ENCODE data around the gene PCCA.
"Not testable (repeated sequence)": the region's sequence is repeated elsewhere in the genome, so short reads cannot be mapped to it uniquely, and the experiment has no call there.

The PCCA gene

DNA sequence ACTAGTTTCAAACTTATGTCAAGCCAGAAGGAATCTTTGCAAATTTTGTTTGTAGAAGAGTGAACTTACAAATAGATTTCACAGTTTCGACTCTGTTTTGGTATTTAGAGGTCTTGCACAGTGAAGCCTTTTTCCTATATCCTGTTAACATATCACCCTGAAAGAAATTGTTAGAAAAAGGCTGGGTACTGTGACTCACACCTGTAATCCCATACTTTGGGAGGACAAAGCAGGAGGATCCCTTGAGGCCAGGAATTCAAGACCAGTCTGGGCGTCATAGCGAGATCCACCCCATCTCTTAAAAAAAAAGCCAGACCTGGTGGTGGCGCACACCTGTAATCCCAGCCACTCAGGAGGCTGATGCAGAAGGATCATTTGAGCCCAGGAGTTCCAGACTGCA is 275.7 kb downstream of the PCCA start:
- no peak for DNase-seq

DNA sequence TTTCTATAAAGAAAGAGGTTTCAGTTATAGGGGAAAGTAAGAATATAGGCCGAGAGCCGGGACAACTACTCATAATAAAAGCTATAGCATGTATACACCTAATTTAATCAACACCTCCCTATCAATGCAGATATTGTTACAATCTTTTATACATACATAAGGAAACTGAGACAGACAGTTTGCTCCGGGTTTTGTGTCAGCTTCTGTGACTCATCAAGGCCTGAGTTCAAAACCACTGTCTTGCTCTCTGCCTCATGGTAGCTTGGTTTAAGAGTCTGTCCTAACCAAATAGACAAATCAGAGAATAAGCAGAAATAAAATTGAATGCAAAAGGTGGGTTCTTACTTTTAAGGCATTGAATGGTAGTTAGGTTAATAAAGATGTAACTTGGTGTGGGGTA is 276.8 kb downstream of the PCCA start:
- no peak for DNase-seq

DNA sequence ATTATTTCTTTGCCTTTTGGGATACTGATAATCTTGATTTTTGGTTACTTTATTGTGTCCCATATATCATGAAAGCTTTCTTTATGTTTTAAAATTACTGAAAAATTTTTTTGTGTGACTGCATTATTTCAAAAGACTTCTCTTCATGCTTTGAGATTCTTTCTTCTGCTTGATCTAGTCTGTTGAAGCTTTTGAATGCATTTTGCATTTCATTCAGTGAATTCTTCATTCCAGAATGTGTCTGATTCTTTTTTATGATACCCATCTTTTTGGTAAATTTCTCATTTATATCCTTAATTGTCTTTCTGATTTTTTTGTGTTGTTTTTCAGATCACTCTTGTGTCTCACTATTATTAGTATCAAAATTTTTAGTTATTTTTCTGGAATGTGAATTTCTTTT is 289.6 kb downstream of the PCCA start:
- no peak for DNase-seq

DNA sequence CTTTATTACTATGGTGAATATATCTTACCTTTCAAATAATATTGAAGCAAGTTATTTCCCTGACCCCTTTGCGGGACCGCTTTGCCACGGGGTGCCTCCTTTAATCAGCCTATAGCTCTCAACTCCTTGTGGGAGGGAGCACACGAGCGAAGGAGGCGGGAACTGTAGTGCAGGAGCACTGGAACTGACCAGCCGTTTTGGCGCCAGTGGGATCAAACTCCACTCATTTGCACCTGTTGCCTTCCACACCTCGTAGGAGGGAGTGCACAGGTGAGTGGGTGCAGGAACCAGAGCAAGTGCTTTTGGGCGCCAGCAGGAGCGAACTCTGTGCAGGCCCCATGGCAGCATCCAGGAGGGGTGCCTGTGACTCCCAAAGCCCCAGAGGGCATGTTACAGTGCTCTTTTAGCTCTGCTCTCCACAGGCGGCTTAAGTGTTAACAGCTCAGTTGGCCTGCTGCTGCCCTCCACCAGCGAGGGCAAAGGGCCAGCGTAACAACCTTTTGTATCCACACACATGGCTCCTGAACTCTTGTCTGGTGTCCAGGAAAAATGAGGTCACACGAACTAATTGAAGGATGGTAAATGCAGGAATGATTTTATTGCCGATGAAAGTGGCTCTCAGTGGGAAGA is 292.8 kb downstream of the PCCA start:
- no peak for DNase-seq

DNA sequence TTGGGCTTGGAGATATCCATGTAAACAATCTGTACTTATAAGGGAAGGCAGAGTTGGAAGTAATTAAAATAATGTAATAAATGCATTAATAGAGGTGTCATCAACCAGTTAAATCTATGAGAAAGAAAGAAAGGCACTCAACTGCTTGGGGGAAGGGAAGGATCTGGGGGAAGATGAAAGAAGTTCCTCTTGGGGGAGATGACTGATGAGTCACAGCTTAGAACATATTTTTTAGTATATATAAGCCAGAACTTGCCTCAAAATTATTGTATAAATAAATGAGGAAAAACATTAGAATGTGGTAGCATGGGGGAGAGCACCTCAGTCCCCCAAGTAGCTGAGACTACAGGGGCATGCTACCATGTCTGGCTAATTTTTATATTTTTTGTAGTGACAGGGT is 293.9 kb downstream of the PCCA start:
- DNase-seq = no peak

DNA sequence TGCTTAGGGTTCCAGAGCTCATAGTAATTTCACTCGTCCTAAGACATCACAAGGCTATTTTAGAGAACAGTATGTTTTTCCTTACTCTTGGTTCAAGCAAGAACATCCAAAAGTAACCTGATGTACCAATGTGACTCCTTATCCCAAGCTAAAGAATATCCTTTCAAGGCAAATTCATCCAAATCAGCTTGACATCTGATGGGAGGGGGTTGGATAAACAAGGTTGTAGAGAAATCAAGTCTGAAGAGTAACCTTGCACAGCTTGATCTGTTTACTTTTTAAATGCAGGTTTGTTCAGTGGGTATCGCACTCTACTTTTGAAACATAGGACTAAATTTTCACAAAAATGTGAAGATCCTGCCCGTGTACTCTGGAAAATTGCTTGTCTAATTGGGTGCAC is 298.5 kb downstream of the PCCA start:
- no peak for DNase-seq

DNA sequence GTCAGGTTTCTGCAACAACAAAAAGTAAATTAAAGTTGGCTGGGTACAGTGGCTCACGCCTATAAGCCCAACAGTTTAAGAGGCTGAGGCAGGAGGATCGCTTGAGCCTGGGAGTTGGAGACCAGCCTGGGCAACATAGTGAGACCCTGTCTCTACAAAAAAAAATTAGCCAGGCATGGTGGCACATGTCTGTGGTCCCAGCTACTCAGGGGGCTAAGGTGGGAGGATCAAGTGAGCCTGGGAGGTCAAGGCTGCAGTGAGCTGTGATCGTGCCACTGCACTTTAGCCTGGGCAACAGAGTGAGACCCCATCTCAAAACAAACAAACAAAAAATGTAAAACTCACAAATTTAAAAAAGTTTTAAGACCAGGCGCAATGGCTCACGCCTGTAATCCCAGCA is 299.3 kb downstream of the PCCA start:
- DNase-seq = not testable (repeated sequence)

DNA sequence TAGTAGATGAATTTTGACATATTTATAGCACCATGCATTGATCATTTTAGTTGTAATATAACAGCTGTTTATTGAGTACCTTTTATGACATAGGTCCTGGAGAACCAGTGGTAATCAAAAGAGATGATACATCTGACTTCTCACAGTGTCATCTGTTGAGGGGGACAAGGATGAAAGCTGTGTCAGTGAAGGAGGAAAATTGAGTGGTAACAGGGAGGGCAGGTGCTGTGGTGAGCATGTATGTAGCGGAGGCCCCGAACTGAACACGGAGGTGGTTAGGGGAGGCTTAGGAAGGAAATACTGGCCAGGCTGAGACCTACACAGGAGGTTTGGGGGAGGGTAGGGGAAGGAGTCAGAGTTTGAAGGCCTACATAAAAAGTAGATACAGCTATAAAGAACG is 300.0 kb downstream of the PCCA start:
- DNase-seq = no peak

DNA sequence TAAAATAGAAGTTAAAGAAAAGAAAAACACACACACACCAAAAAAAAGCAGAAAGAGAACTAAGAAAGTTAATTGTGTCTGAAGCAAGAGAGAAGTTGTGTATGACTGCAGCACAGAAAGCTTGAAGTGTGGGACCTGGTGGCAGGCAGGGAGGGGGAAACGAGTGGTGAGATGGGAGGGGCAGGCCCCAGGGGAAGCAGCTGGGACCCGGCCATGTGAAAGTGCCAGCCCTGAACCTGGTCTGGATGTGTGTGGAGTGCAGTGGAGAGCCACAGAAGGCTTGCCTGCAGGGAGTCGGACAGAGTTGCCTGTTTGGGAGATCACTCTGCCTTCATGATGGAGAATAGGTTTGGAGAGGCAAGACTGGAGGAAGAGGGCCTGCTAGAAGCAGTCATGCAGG is 300.7 kb downstream of the PCCA start:
- DNase-seq = no peak

DNA sequence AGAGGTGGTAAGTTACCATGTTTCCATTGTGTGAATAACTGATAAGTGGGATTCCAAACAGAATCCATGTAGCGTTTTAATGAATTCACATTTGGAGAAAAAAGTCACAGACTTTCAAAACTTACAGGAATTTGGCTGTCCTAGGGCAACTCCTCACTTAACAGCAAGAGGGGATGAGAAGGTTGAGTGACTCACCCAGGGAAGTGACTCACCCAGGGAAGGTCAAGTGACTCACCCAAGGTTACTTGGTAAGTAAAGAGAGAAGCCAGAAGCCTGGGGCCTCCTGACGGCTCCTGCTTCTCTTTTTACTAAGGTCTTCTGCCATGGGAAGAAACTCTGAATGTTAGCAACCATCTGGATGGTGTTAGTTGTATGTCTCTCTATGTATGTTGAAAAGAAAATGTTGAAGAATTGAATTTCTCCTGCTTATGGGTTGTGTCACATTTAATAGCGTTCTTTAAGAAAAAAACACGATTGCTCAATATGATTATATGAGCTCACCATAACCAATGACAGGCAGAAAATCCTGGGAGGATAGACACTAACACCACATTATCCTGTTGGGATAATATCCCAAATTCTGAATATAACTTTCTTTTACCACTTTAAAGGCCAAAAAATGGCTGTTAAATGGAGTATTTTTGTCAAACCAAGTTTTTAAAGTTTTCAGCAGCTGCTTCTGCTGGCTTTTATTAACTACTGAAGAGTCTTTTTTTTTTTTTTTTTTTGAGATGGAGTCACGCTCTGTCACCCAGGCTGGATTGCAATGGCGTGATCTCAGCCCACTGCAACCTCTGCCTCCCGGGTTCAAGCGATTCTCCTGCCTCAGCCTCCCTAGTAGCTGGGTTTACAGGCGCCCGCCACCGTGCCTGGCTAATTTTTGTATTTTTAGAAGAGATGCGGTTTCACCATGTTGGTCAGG is 304.1 kb downstream of the PCCA start:
- DNase-seq = peak; percentile 78

DNA sequence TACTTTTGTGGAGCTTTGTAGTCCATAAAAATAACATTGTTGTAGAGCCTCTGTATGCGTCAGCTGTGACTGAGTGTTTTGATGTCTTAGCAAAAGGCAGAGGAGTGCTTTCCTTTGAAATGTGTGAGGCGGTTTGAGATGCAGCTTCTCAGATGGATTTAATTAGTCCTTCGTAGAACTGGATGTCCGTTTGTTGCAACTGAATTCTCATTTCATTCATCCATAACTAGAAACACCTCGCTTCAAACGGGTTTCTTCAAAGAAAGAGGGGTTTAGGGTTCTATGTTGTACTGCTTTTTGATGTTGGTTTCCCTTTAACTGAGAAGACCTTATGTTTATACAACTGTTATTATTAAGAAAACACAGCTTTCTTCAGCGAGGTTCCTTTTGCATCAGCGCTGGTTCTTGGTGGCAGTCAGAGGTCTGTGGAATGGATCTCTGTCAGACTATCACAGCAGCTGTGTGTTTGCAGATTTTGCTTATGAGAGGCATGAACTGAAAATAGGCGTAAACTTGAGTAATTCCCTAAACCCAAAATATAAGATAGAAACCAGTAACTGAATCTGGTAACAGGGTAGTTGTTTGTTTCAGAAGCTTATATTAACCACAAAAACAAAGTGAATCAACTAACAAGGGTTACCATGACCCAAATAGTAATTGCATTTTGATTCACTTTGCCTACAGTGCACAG is 305.3 kb downstream of the PCCA start:
- peak; percentile 22 for DNase-seq

DNA sequence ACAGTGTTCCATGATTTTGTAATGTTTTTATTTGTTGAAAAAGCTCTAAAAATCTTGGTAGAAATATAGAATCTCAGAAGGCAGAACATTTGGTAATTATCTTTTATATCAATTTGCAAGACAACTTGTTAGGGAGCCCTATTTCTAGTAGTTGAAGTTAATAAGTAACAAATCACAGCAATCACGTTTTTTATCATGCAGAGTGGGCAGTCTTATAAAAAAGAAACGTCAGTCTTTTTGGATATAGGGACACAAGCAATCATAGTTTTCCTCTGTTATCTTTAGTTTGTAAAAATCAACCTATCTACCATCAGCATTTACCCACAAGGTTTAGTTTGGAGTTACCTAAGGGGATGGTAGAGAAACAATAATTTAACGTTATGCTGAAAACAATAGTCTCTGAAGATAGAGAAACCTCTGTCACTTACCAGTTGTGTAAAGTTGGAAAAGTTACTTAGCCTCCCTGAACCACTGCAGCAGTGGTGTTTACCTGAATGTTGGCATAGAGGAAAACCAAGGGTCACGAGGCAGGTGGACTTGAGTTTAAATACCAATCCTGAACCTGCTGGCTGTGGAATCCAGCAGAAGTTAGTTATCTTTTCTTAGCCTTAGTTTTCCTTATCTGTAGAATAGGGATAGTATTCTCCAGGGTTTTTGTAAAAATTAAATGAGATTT is 306.9 kb downstream of the PCCA start:
- no peak for DNase-seq

DNA sequence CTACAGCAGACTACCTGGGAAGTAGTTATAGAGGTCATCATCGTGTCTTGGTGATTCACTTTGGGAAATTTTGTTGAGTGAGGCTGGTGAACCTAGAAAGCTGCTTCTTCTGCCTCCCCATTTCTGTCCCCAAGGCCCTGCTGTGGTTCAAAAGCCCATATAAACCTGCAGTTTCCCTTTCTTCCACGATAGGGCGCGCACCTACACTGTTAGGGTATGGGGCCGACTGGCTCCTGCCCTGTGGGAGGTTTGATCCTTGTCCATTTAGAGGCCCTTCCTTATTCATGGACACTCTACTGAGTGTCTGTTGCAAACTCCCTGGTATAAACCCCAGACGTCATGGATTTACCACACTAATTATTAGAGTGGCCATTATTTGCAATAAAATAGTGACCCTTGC is 307.9 kb downstream of the PCCA start:
- DNase-seq = no peak

DNA sequence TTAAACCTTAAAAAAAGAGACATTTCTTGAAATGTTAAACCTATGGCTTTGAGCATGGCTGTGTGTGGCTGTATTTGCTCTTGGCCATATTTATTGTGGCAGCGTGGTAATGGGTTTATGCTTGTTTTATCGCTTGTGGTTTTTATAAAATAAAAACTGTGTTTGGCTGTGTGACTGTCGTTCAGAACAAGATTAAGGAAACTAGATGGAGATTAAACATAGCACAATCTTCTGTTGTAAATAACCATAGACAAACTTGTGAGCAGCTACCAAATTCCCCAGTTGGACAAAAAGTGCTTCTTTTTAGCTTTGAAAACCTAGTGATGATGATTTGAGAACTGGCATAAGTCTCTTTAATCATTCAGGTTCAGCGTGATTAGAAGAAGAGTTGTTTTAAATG is 308.7 kb downstream of the PCCA start:
- no peak for DNase-seq

DNA sequence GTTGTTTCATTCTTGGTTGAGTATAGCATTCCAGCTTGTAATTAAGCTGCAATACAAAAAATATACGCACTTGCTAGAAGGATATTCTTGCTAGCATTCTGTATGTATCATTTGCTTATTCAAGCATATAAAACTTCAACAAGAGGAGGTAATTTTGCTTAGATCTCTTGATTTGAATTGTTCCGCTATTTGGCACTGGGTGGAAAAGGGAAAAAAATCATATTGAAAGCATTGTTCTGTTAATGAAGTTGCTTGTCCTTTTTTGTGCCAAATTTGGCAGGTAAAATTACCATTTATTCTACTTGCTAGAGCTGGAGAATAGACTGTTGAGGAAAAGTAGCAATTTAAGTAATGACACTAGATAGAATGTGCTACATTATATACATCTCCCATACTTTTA is 309.5 kb downstream of the PCCA start:
- DNase-seq = no peak

DNA sequence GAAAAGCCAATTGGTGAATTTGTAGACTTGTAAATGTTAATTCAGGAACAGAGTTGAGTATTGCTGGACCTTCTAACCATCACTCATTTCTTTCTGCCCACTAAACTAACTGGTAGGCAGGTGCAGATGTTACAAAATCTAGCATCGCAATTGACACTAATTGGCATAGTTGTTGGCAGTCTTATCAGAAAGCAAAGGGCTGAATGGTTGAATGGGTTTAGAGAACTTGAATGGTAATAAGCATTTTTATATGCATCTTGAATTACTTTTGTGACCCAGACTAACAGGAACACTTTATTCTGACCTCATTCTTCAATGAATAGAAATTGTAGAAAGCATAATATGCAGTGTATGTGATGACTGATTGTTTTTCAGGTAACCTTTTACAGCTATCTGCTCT is 310.6 kb downstream of the PCCA start:
- DNase-seq = no peak

DNA sequence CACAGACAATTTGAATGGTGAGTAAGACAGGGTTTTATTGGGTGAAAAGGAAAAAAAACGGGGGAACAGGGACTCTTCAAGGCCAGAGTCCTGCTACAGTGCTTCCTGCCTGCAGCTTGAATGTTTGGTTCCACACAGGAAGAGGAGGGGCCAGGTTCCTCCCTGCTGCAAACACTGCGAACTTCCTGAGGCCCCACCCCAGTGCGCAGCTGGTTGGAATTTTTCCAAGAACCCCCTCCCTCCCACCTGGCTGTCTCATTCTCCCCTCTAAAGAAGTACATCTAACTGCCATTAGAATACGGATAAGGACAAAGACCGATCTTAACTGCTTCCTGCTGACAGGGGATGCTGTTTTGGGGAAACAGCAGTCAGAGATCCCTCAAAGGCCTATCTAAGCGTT is 314.8 kb downstream of the PCCA start:
- no peak for DNase-seq

DNA sequence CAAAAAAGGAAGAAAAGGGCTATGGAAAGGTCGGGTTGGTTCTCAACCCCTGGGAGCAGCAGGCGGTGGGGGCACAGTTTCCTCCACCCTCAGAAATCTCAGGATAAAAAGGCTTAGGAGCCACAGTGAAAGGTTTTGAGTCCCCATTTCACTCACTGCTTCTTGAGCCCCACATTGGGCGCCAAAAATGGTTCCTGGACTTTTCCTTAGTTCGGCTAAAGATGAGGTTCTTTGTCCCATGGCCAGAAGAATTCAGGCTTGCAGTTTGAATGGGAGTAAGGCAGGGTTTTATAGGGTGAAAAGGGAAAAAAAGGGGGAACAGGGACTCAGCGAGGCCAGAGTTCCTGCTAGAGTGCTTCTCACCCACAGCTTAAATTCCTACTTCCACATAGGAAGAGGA is 320.2 kb downstream of the PCCA start:
- no peak for DNase-seq

DNA sequence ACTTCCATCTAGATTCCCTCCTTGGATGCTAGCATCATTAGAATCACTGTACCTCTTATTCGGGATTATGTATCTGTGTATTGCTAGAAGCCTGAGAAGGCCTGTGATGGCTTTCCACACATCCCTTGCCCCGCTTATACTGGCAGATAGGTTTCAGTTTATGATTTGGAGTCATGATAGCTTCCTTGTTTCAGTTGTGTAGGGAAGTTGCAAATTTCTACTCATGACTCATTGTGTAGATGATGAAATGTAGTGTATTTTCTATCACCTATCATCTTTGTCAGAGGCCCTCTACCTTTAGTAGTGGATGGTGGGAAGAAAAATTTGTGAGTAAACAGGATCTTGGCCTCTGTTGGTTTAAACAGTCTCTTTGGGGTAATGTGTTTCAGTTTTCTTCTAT is 334.5 kb downstream of the PCCA start:
- no peak for DNase-seq

DNA sequence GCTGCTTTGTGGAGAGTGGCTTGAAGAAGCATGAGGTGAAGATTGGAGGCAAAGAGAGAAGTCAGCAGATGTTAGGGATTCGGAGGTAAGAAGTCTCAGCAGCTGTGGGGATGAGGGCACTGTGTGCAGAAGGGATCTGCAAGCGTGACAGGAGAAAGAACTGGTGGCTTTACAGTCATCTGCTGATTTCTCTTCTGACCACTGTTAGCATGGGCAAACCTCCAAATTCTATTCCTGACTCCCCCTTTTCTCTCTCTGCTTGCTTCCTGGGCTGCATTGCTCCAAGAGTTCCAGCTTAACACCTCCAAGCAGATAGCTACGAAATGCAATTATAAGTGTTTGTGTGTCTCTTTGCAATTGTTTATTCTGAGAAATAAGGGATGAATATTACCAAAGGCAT is 340.1 kb downstream of the PCCA start:
- no peak for DNase-seq

DNA sequence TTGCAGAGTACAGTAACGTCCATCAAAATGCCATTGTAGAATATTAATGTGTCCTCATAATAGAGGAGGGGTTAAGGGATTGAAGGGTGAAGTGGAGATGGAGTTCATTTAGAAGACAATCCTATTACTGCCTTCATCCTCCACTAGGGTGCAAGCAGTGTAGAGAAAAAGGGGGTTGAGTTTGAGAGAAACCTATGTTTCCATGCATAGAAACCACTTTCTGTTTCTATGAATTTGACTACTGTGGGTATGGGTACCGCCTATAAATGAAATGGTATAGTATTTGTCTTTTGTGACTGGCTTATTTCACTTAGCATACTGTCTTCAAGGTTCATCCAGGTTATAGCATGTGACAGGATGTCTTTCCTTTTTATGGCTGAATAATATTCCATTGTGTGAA is 343.7 kb downstream of the PCCA start:
- DNase-seq = no peak

DNA sequence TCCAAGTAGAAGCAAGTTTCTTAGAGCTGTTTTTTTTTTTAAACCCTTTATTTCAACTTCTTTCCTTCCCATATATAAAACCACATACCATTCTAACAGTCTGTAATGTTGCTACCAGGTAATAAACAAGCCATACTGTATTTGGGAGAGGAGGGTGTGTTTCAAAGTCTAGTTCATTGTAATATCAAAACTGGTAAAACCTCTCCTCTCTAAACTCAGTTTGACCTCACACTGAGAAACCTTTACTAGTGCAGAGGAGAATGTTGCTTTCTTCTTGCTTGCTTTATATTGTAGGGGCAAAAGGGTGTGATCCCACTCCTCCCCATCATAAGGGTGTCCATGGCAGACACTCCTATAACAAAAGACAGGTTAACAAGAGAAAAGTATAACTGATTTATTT is 344.6 kb downstream of the PCCA start:
- no peak for DNase-seq

DNA sequence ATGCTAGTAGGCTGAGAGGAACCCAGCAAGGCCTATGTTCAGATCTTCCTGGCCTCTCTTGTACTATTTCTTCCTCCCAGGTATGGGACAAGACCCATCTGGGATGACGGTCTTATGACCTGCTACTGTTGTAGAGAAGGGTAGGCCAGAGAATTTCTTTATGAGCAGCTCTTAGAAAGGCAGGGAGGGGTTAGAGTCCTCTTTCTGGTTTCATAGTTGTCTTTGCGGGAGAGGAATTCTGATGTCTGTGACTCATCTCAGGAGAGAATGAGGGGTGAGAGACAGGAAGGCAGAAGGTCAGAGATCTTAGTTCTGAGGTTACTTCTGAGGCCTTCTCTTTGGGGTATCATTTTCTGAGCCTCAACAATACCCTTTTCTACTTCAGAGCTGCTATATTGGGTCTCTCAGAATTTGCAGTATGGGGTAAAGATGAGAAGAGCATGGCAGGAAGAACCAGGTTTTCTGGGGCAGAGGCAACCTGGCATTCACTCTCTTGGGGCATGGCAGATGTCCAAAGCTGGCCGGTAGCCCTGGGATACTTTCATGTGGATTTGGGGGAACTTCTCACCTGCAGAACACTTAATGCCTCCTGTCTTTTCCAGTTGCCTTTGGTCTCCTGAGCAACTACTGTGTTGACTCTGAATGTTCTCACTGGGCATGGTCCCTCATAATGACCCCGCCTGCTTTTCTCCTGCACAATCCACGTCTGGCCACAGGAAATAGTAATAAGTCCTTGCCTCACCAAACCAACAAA is 345.3 kb downstream of the PCCA start:
- no peak for DNase-seq
